Metanephros (tissue), 2 donors: ENCODE results near the gene ARHGEF4. TPM values are rescaled to one million over a fixed set of nuclear protein-coding genes. Genes with fewer than 3 reads are reported as not detected.

Experiments
- small RNA-seq: library from RNA; depleted of rRNA; stranded (forward); fragments of <200 nt; gene quantifications from one replicate; pipeline ENCODE3, GENCODE V24; 2014; ENCODE audit warnings: low replicate concordance
- total RNA-seq: library from RNA; depleted of rRNA; stranded (reverse); fragments of >200 nt; gene quantifications from one replicate; pipeline ENCODE4 v1.2.3, GENCODE V29; 2014

ARHGEF4 gene, protein sequence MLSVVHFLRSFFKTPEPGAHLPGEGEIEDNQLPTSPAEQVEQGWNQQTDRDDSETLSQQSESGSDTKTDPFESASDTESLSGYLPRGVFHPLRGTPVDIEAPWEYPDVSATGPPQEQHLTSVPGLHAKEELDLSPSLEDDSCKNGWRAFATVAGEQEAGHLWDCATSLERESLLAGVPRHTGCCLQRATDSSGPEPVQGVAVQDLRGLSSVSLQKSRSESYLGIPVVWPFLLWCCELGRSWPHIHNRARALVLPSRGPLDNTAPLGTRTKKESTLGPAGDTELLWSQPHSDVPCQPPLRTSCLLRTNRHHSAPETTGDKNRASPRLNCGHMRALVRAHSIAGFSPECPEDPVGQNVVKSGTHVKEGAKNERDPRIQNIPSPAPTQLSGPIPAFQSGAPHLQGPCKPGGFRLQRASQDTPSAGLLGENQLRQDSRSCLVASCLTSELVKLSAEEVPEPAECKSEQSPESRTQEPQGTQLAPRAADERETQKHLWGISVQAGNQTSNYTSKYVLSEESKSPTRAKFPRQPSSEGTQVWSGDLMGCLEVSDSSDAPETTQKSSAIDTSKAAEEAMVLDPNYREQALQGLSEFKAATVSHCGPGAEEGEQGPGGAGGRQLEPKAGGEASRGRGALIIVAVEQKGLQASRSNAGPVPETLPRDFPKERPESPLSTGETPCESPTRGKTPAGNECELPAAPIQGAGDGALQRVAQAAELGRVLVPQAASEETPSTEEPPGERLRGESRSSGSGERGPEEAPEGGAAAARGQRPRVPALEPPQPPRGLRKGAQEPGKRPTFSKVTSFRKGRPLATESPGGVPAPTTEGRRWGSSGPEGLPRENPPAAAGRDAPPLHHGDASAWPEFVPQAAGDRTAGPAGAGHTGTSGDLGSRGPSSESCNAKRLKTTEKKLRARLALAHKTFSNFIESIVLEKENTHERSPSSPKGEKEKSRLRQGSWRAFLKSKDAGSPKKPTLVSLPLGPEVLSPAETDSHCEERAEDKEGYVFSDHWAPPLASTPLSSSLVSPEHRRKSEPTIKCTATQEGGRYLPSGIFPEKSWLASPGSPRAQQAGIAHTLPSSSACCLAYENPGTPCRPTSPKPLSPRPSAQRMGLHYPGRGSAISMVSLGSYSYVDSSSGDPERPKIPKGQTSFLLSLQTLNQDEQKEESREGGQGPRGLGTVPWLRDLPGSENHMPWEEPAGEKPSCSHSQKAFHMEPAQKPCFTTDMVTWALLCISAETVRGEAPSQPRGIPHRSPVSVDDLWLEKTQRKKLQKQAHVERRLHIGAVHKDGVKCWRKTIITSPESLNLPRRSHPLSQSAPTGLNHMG (N-terminal part only)
- total RNA-seq = 6.7 TPM

DNA sequence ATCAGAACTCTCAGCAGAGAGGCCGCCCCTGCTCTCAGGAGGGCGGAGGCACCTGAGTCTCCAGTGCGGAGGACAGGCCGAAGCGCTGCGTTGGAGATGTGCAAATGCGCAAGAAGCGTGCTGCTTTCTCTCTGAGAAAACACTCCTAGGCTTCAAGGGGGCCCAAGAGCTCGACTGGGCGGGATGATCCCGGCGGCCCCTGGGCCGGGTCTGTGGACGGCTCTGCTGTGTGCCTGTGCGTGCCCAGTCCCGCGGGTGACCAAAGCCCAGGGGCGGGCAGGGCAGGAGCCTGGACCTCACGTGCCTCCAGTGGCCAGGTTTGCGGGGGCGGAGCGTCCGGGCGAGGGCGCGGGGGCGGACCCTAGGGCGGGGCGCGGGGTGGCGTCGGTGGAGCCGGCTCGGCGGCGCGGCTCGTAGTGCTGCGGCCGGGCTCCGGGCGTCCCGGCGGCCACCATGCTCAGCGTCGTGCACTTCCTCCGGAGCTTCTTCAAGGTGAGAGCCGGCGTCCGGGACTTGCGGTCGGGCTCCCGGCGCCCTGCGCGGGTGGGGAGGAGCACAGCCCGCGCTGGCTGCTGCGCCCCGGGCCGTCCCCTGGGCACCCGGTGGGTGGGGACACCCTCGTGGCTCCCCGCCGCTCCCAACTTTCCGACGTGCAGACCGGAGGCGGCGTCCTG lies at the start of gene ARHGEF4:
TSS of gene ARHGEF4 (plus strand) at position 414 of the 674 bp plus-strand sequence. CDS start at position 454, 40 bp downstream.

DNA sequence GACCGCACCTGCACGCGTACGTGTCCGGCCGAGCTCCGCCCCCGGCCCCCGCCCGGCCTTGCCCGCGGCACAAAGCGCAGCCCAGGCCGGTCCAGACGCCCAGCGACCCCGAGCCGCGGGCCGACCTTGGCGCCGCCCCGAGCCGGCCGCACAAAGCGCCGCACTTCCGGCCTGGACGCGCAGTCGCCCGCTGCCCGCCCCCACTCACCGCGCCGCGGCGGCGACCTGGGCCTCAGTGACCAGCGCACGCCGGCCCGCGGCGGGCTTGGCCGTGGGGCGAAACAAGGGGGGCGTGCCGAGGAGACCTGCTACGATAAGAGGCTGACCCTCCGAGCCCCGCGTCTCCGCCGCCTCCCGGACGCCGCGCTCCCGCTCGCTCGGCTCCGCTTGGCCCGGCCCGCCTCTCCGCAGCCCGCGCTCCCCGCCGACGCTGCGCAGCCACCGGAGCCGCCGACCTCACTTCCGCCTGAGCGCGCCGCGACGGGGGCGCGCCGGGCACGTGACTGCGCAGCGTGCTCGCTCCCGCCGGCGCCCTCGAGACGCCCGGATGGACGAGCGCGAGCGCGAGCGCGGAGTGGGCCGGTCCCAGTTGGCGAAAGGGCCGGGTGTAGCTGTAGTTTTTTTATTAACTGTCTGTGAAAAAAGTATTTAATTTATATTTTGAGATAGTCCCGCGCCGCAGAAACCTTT lies 256.4 kb downstream of the ARHGEF4 start, which contains the start of gene FAM168B:
TSS of gene FAM168B (minus strand) at position 455 of the 690 bp plus-strand sequence. CDS start 10,814 bp downstream, outside the sequence.

Small RNA genes within 50 kb of the gene (small RNA-seq; reads per million reads assigned to genes)
- gene RF00423 = not detected

Other genes starting within 250 kb of the ARHGEF4 start
- gene CFC1, start 237.3 kb upstream of the ARHGEF4 start, total RNA-seq = not detected
- gene POTEJ, start 225.5 kb upstream of the ARHGEF4 start, total RNA-seq = 0.12 TPM
- gene GPR148, start 107.8 kb upstream of the ARHGEF4 start, total RNA-seq = not detected
- 0.23 TPM for gene AMER3, start 81.4 kb upstream of the ARHGEF4 start, total RNA-seq